ENCODE measurements around the gene ADAMTS13. TPM values are rescaled to one million over a fixed set of nuclear protein-coding genes. Genes with fewer than 3 reads are reported as not detected.
A peak's percentile ranks its signal among the peaks of the same experiment; 100 is the strongest.

The ADAMTS13 gene
- total and polyA plus RNA-seq, 8 donors, result 1.2 to 11.1 (median 7.5) TPM

DNA sequence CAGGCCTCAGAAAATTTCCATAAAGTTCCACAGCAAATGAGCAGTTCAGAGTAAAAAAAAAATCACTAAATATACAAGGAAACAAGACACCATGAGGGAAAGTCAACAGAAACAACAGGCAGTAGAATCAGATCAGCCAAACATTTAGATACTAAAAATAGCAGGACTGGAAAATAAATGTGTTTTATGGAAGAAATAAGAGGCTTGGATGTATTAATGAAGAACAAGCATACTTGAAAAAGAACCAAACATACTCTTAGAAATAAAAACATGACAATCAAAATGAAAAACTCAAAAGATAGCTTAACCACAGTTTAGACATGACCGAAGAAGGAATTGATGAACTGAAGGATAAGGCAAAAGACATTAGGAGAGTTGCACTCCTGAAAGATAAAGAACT lies 79.9 kb downstream of the ADAMTS13 start:
- TF ChIP-seq, protein P1, sequence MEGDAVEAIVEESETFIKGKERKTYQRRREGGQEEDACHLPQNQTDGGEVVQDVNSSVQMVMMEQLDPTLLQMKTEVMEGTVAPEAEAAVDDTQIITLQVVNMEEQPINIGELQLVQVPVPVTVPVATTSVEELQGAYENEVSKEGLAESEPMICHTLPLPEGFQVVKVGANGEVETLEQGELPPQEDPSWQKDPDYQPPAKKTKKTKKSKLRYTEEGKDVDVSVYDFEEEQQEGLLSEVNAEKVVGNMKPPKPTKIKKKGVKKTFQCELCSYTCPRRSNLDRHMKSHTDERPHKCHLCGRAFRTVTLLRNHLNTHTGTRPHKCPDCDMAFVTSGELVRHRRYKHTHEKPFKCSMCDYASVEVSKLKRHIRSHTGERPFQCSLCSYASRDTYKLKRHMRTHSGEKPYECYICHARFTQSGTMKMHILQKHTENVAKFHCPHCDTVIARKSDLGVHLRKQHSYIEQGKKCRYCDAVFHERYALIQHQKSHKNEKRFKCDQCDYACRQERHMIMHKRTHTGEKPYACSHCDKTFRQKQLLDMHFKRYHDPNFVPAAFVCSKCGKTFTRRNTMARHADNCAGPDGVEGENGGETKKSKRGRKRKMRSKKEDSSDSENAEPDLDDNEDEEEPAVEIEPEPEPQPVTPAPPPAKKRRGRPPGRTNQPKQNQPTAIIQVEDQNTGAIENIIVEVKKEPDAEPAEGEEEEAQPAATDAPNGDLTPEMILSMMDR (IDR thresholded peaks at IDR 0.05), result no peak
- intact Hi-C loops (cut with DNase I), result no loop called here
- ATAC-seq (no peak), DNase-seq (no peak)
- H3K4me1 ChIP-seq, result peaks cover 5 to 9% of the 10 kb centered on the region in 2 donors
- peaks cover 0 to 2% of the 10 kb centered on the region in 2 donors for H3K27me3 ChIP-seq
- no peak overlapping the region for H3K4me3 ChIP-seq
- no peak overlapping the region for H3K27ac ChIP-seq
- H3K9me3 ChIP-seq, result peaks cover 0 to 18% of the 10 kb centered on the region in 2 donors
- H3K36me3 ChIP-seq, result no peaks in the 10 kb centered on the region

- Histone ChIP-seq H3K36me3 (no peaks in the 10 kb centered on the region), H3K9me3 (peaks cover 0 to 18% of the 10 kb centered on the region in 2 donors), H3K4me3 (no peak overlapping the region), H3K4me1 (peaks cover 19 to 23% of the 10 kb centered on the region in 2 donors), H3K27me3 (peaks cover 0 to 14% of the 10 kb centered on the region in 2 donors), H3K27ac (no peak overlapping the region)
- ATAC-seq (no peak), DNase-seq (peak in 1 of 4 donors; percentile 64)
- TF ChIP-seq, protein P1 (IDR thresholded peaks at IDR 0.05), result no peak
- intact Hi-C loops (cut with DNase I), result no loop called here
Observed at GRCh38 chr9:133505186-133505830, 83.1 kb downstream of the ADAMTS13 start.

GRCh38 chr9:133505901-133506652 lies 83.9 kb downstream of the ADAMTS13 start:
- H3K27me3 ChIP-seq, result peaks cover 0 to 14% of the 10 kb centered on the region in 2 donors
- TF ChIP-seq, protein P1 (IDR thresholded peaks at IDR 0.05), result no peak
- peak; percentile 25 for ATAC-seq
- peak in 1 of 4 donors; percentile 76 for DNase-seq
- peaks cover 0 to 18% of the 10 kb centered on the region in 2 donors for H3K9me3 ChIP-seq
- peaks cover 19 to 23% of the 10 kb centered on the region in 2 donors for H3K4me1 ChIP-seq
- intact Hi-C loops (cut with DNase I), result no loop called here
- H3K27ac ChIP-seq, result no peak overlapping the region
- no peaks in the 10 kb centered on the region for H3K36me3 ChIP-seq
- no peak overlapping the region for H3K4me3 ChIP-seq

- Histone ChIP-seq H3K4me3 (no peak overlapping the region), H3K27me3 (peaks cover 0 to 14% of the 10 kb centered on the region in 2 donors), H3K36me3 (no peaks in the 10 kb centered on the region), H3K27ac (peak overlapping the region in 1 of 2 donors; percentile 20), H3K4me1 (peaks cover 19 to 23% of the 10 kb centered on the region in 2 donors), H3K9me3 (peaks cover 0 to 14% of the 10 kb centered on the region in 2 donors)
- peak in 2 of 4 donors; percentile 54 to 82 for DNase-seq
- intact Hi-C loops (cut with DNase I), result no loop called here
- TF ChIP-seq, protein P1 (IDR thresholded peaks at IDR 0.05), result no peak
- peak; percentile 59 for ATAC-seq
Observed at GRCh38 chr9:133506653-133507038, 84.5 kb downstream of the ADAMTS13 start.
